Thyroid gland (tissue), 4 donors: Measurements from ENCODE around the gene PAX4.

ENCODE experiments used
- CTCF ChIP-seq, 6 experiments: fragments of 200-600 bp in 3 of 6; fragments of 450-650 bp in 3 of 6; sonication (generic) in 3 of 6; IDR thresholded peaks; one replicate each; pipeline ENCODE4 v1.5.1; 2016 to 2019; ENCODE audit warnings: antibody characterized with exemption in 6 of 6, mild to moderate bottlenecking in 2 of 6, inconsistent platforms in 1 of 6, moderate library complexity in 1 of 6
- POLR2A ChIP-seq, 2 donors: fragments of 450-650 bp; IDR thresholded peaks; one replicate each; pipeline ENCODE4 v1.6.1; 2017; ENCODE audit warnings: antibody characterized with exemption in 2 of 2, mild to moderate bottlenecking in 2 of 2, moderate library complexity in 1 of 2

GRCh38 chr7:127595737-127596136 lies 22.2 kb downstream of the PAX4 start:
- no peak for TF ChIP-seq CTCF (IDR thresholded peaks at IDR 0.05)
- no peak for TF ChIP-seq POLR2A (IDR thresholded peaks at IDR 0.05)
